HEK293 (cell line): ENCODE measurements around the gene SNRPD2.

Experiments
- CTCF ChIA-PET: fragments of 350-600 bp; formaldehyde crosslinking; extraction: SDS; loops from one replicate; lab custom pipeline; 2021; ENCODE audit warnings: antibody characterized with exemption; lab: Yijun Ruan, JAX
- POLR2A ChIA-PET: fragments of 300-600 bp; formaldehyde crosslinking; extraction: SDS; loops from one replicate; lab custom pipeline; 2020; ENCODE audit warnings: antibody characterized with exemption, inconsistent platforms; lab: Yijun Ruan, JAX
- H3K27ac ChIP-seq: fragments of 200-500 bp; sonication (Bioruptor generic); 2 replicates; pipeline ENCODE4 v1.5.1; 2014; ENCODE audit warnings: low read depth, low read length, control low read depth, inconsistent platforms; ENCODE audit errors: extremely low read depth
- H3K36me3 ChIP-seq, 2 experiments: fragments of 200-500 bp in 1 of 2; sonication (Bioruptor generic) in 1 of 2; 1 replicate in 1 of 2; 2 replicates in 1 of 2; pipeline ENCODE4 v1.5.1; 2014 to 2017; ENCODE audit warnings: inconsistent platforms in 2 of 2, low read length in 2 of 2; ENCODE audit not compliant: control insufficient read depth in 2 of 2, insufficient read depth in 1 of 2
- H3K4me1 ChIP-seq: fragments of 200-500 bp; sonication (Bioruptor generic); 2 replicates; pipeline ENCODE4 v1.5.1; 2014; ENCODE audit warnings: mild to moderate bottlenecking, low read length, inconsistent platforms; ENCODE audit not compliant: control insufficient read depth, insufficient read depth
- H3K4me3 ChIP-seq: 2 replicates; pipeline ENCODE4 v1.5.1; 2011; ENCODE audit warnings: low read depth, mild to moderate bottlenecking, control low read depth, low read length, moderate library complexity
- H3K9me3 ChIP-seq: fragments of 200-500 bp; sonication (Bioruptor generic); 2 replicates; pipeline ENCODE4 v1.5.1; 2014; ENCODE audit warnings: low read depth, low read length, inconsistent platforms; ENCODE audit not compliant: control insufficient read depth, insufficient read depth
- GLI2 ChIP-seq: fragments of 450-650 bp; formaldehyde crosslinking; IDR thresholded peaks from 2 replicates; pipeline ENCODE4; 2017; ENCODE audit warnings: missing biosample characterization, missing genetic modification characterization, low read depth, borderline replicate concordance
- MZF1 ChIP-seq: fragments of 450-650 bp; formaldehyde crosslinking; IDR thresholded peaks from 2 replicates; pipeline ENCODE4 v1.5.1; 2017; ENCODE audit warnings: missing biosample characterization, missing genetic modification characterization, borderline replicate concordance
- SCRT1 ChIP-seq: fragments of 450-650 bp; formaldehyde crosslinking; IDR thresholded peaks from 2 replicates; pipeline ENCODE4 v1.5.1; 2016; ENCODE audit warnings: missing biosample characterization, missing genetic modification characterization, borderline replicate concordance
- SETDB1 ChIP-seq: IDR thresholded peaks from one replicate; pipeline ENCODE4 v1.6.1; 2017; ENCODE audit warnings: mild to moderate bottlenecking, low read length, moderate library complexity, mixed read lengths; ENCODE audit not compliant: insufficient read length
- ZNF112 ChIP-seq: fragments of 450-650 bp; formaldehyde crosslinking; IDR thresholded peaks from 2 replicates; pipeline ENCODE4 v1.5.0; 2017; ENCODE audit warnings: missing biosample characterization, missing genetic modification characterization
- ZNF121 ChIP-seq: fragments of 450-650 bp; formaldehyde crosslinking; IDR thresholded peaks from 2 replicates; pipeline ENCODE4 v1.5.1; 2016; ENCODE audit warnings: missing biosample characterization, missing genetic modification characterization
- ZNF184 ChIP-seq: fragments of 450-650 bp; IDR thresholded peaks from 2 replicates; pipeline ENCODE4 v1.5.1; 2018; ENCODE audit warnings: missing biosample characterization, mild to moderate bottlenecking, missing genetic modification characterization
- ZNF214 ChIP-seq: fragments of 450-650 bp; formaldehyde crosslinking; IDR thresholded peaks from 2 replicates; pipeline ENCODE4 v1.5.1; 2017; ENCODE audit warnings: missing biosample characterization, mild to moderate bottlenecking, missing genetic modification characterization, borderline replicate concordance
- ZNF239 ChIP-seq: fragments of 450-650 bp; formaldehyde crosslinking; IDR thresholded peaks from 2 replicates; pipeline ENCODE4 v1.5.1; 2016; ENCODE audit warnings: missing biosample characterization, missing genetic modification characterization
- ZNF292 ChIP-seq: fragments of 450-650 bp; formaldehyde crosslinking; IDR thresholded peaks from 2 replicates; pipeline ENCODE4 v1.5.1; 2016; ENCODE audit warnings: low read depth, missing biosample characterization, missing genetic modification characterization, borderline replicate concordance
- ZNF398 ChIP-seq: fragments of 450-650 bp; formaldehyde crosslinking; IDR thresholded peaks from 2 replicates; pipeline ENCODE4 v1.5.1; 2017; ENCODE audit warnings: missing biosample characterization, missing genetic modification characterization
- ZNF433 ChIP-seq: fragments of 450-650 bp; formaldehyde crosslinking; IDR thresholded peaks from 2 replicates; pipeline ENCODE4 v1.5.1; 2016; ENCODE audit warnings: missing biosample characterization, missing genetic modification characterization, low read depth
- ZNF488 ChIP-seq: fragments of 450-650 bp; formaldehyde crosslinking; IDR thresholded peaks from 2 replicates; pipeline ENCODE4 v1.5.1; 2016; ENCODE audit warnings: missing biosample characterization, missing genetic modification characterization
- ZNF518A ChIP-seq: fragments of 450-650 bp; formaldehyde crosslinking; conservative IDR thresholded peaks from 2 replicates; pipeline ENCODE4 v1.5.1; 2016; ENCODE audit warnings: low read depth, missing biosample characterization, missing genetic modification characterization
- ZNF529 ChIP-seq: fragments of 450-650 bp; formaldehyde crosslinking; IDR thresholded peaks from 2 replicates; pipeline ENCODE4 v1.5.1; 2017; ENCODE audit warnings: missing genetic modification characterization, missing biosample characterization; ENCODE audit not compliant: insufficient replicate concordance
- ZNF610 ChIP-seq: fragments of 450-650 bp; formaldehyde crosslinking; IDR thresholded peaks from 2 replicates; pipeline ENCODE4 v1.5.1; 2016; ENCODE audit warnings: missing biosample characterization, missing genetic modification characterization, borderline replicate concordance
- ZNF707 ChIP-seq: fragments of 450-650 bp; formaldehyde crosslinking; IDR thresholded peaks from 2 replicates; pipeline ENCODE4 v1.5.1; 2016; ENCODE audit warnings: missing biosample characterization, missing genetic modification characterization
- ZNF768 ChIP-seq: fragments of 450-650 bp; formaldehyde crosslinking; IDR thresholded peaks from 2 replicates; pipeline ENCODE4 v1.5.1; 2018; ENCODE audit warnings: missing biosample characterization, mild to moderate bottlenecking, missing genetic modification characterization
- ZSCAN16 ChIP-seq: fragments of 450-650 bp; formaldehyde crosslinking; IDR thresholded peaks from 2 replicates; pipeline ENCODE4 v1.5.1; 2016; ENCODE audit warnings: missing biosample characterization, missing genetic modification characterization

Gene SNRPD2

GRCh38 chr19:45664575-45664974 lies 27.2 kb downstream of the SNRPD2 start:
- TF ChIP-seq ZNF488 (tag by site-specific recombination) (no peak), ZNF518A (no peak), ZNF112 (tag by site-specific recombination) (no peak), ZNF184 (tag by site-specific recombination) (no peak), ZNF214 (no peak), ZSCAN16 (no peak), ZNF121 (no peak), SCRT1 (tag by site-specific recombination) (no peak), ZNF433 (tag by site-specific recombination) (no peak), SETDB1 (no peak), MZF1 (tag by site-specific recombination) (no peak), ZNF707 (tag by site-specific recombination) (no peak), ZNF239 (tag by site-specific recombination) (no peak), ZNF610 (no peak), ZNF292 (tag by site-specific recombination) (no peak), ZNF529 (tag by site-specific recombination) (no peak)
- Histone ChIP-seq H3K9me3 (no peaks in the 10 kb centered on the region), H3K27ac (no peak overlapping the region), H3K4me3 (no peak overlapping the region), H3K4me1 (peaks cover 10% of the 10 kb centered on the region), H3K36me3 (no peaks in the 10 kb centered on the region)
- POLR2A ChIA-PET, result no interaction called here
- CTCF ChIA-PET, result interaction anchor here (0.6 kb wide), 3 partner anchors 21 to 413 kb away, joined by 3 to 5 read pairs (median 3); no protein-coding TSS in a partner anchor

- no peaks in the 10 kb centered on the region for H3K9me3 ChIP-seq
- TF ChIP-seq ZNF121, result peak; percentile 88
- TF ChIP-seq GLI2 (tag by site-specific recombination), result no peak
- no peak for TF ChIP-seq ZNF768 (tag by site-specific recombination)
- peak; percentile 84 for TF ChIP-seq ZNF398 (tag by site-specific recombination)
- no peak overlapping the region for H3K4me3 ChIP-seq
- no peak overlapping the region for H3K27ac ChIP-seq
- POLR2A ChIA-PET, result interaction anchor here (0.5 kb wide), 1 partner anchor 12 kb away, joined by 3 read pairs; no protein-coding TSS in a partner anchor
- CTCF ChIA-PET, result no interaction called here
- no peaks in the 10 kb centered on the region for H3K36me3 ChIP-seq
- peaks cover 8% of the 10 kb centered on the region for H3K4me1 ChIP-seq
Measured at GRCh38 chr19:45663800-45664199, 28.0 kb downstream of the SNRPD2 start.
